Caco-2 (cell line): ENCODE measurements around the gene FAM193A. TPM values are rescaled to one million over a fixed set of nuclear protein-coding genes. Genes with fewer than 3 reads are reported as not detected.

Experiments
- BruUV-seq: library from RNA; stranded (reverse); fragments of 400-500 nt; replicated peaks from 2 replicates; lab custom pipeline; 2021; lab: Mats Ljungman, UMichigan
- CTCF ChIA-PET: fragments of 300-600 bp; sonication (Branson Sonifier 250); formaldehyde crosslinking; loops from one replicate; lab custom pipeline; 2022; ENCODE audit warnings: antibody characterized with exemption; lab: Charles Lee
- POLR2A ChIA-PET: fragments of 300-600 bp; sonication (Branson Sonifier 250); formaldehyde crosslinking; loops from one replicate; lab custom pipeline; 2022; ENCODE audit warnings: antibody characterized with exemption; lab: Charles Lee
- DNase-seq, 2 experiments: peaks; one replicate each; pipeline versions ENCODE4 v3.0.0 to v3.0.0-alpha.2; 2020 to 2022
- H3K27me3 ChIP-seq: replicated peaks from 2 replicates; pipeline ENCODE4 v1.6.0; 2011; ENCODE audit warnings: low read length; ENCODE audit not compliant: control insufficient read depth, insufficient read depth
- H3K36me3 ChIP-seq: 2 replicates; pipeline ENCODE4 v1.5.1; 2011; ENCODE audit warnings: low read length; ENCODE audit not compliant: control insufficient read depth, insufficient read depth
- H3K4me1 ChIP-seq: fragments of 250-450 bp; sonication (Bioruptor Pico); 2 replicates; pipeline ENCODE4 v1.5.1; 2020; ENCODE audit warnings: mild to moderate bottlenecking
- H3K4me3 ChIP-seq: 2 replicates; pipeline ENCODE4 v1.5.1; 2011; ENCODE audit warnings: low read depth, mild to moderate bottlenecking, control low read depth, low read length
- H3K9me3 ChIP-seq: fragments of 250-450 bp; sonication (Bioruptor Pico); 2 replicates; pipeline ENCODE4 v1.5.1; 2020; ENCODE audit warnings: mild to moderate bottlenecking, moderate library complexity
- H3K27ac Mint-ChIP-seq: one replicate; pipeline ENCODE4 v1.8.0; 2022; ENCODE audit warnings: mixed read lengths; ENCODE audit not compliant: unreplicated experiment
- H3K27me3 Mint-ChIP-seq: one replicate; pipeline ENCODE4 v1.8.0; 2022; ENCODE audit warnings: mixed read lengths; ENCODE audit not compliant: insufficient read depth, unreplicated experiment
- H3K36me3 Mint-ChIP-seq: one replicate; pipeline ENCODE4 v1.8.0; 2022; ENCODE audit warnings: mild to moderate bottlenecking, mixed read lengths; ENCODE audit not compliant: insufficient read depth, unreplicated experiment
- H3K4me1 Mint-ChIP-seq: one replicate; pipeline ENCODE4 v1.8.0; 2022; ENCODE audit warnings: low read depth, mixed read lengths; ENCODE audit not compliant: unreplicated experiment
- H3K4me3 Mint-ChIP-seq: one replicate; pipeline ENCODE4 v1.8.0; 2022; ENCODE audit warnings: mild to moderate bottlenecking, moderate library complexity, mixed read lengths; ENCODE audit not compliant: unreplicated experiment
- H3K9me3 Mint-ChIP-seq: one replicate; pipeline ENCODE4 v1.8.0; 2022; ENCODE audit warnings: mixed read lengths; ENCODE audit not compliant: unreplicated experiment
- CTCF ChIP-seq, 2 experiments: fragments of 200-600 bp in 1 of 2; IDR thresholded peaks; 1 replicate in 1 of 2; 2 replicates in 1 of 2; pipeline versions ENCODE4 v1.5.1 to v1.8.0; 2011 to 2022; ENCODE audit warnings: antibody characterized with exemption in 1 of 2, control low read depth in 1 of 2, inconsistent platforms in 1 of 2, low read depth in 1 of 2, low read length in 1 of 2, mild to moderate bottlenecking in 1 of 2, moderate library complexity in 1 of 2; ENCODE audit not compliant: insufficient read depth in 1 of 2, severe bottlenecking in 1 of 2, unreplicated experiment in 1 of 2
- intact Hi-C: fragments of 100-400 bp; cut with micrococcal nuclease; formaldehyde crosslinking; loops from one replicate; pipeline ENCODE4 v1.10.0; 2022; ENCODE audit not compliant: unreplicated experiment
- total RNA-seq: library from RNA; stranded (reverse); gene quantifications from 2 replicates; pipeline ENCODE4 v1.2.3, GENCODE V29; 2022

The FAM193A gene
- total RNA-seq, 1 experiment from 2014 or later, result 28.7 TPM

- ChIA-PET CTCF (interaction anchor here (1.1 kb wide), 1 partner anchor 32 kb away, joined by 3 read pairs; no protein-coding TSS in a partner anchor), POLR2A (no interaction called here)
- H3K9me3 ChIP-seq, result no peaks in the 10 kb centered on the region
- Mint-ChIP-seq H3K27me3 (no peaks in the 10 kb centered on the region), H3K27ac (no peak overlapping the region), H3K9me3 (no peaks in the 10 kb centered on the region), H3K36me3 (peaks cover 77% of the 10 kb centered on the region), H3K4me3 (no peak overlapping the region), H3K4me1 (no peaks in the 10 kb centered on the region)
- TF ChIP-seq CTCF (IDR thresholded peaks at IDR 0.05; ENCODE audit: insufficient read depth in 1 of 2, low read depth in 1 of 2, low read length in 1 of 2, severe bottlenecking in 1 of 2, unreplicated experiment in 1 of 2), result no peak
- intact Hi-C loops, result no loop called here
- H3K27me3 ChIP-seq, result no peaks in the 10 kb centered on the region
- no TSS peak for BruUV-seq
- H3K4me1 ChIP-seq, result no peaks in the 10 kb centered on the region
- peaks cover 2% of the 10 kb centered on the region for H3K36me3 ChIP-seq
- H3K4me3 ChIP-seq, result no peak overlapping the region
- DNase-seq, result no peak
Measured at GRCh38 chr4:2503809-2504208, 32.6 kb upstream of the FAM193A start.

- DNase-seq, result no peak
- no peak overlapping the region for H3K27ac Mint-ChIP-seq
- no peak overlapping the region for H3K4me3 Mint-ChIP-seq
- no peaks in the 10 kb centered on the region for H3K9me3 ChIP-seq
- intact Hi-C loops, result no loop called here
- CTCF ChIA-PET, result interaction anchor here (1.0 kb wide), 1 partner anchor 28 kb away, joined by 3 read pairs; no protein-coding TSS in a partner anchor
- H3K4me1 ChIP-seq, result no peaks in the 10 kb centered on the region
- BruUV-seq, result no TSS peak
- peaks cover 74% of the 10 kb centered on the region for H3K36me3 Mint-ChIP-seq
- no peaks in the 10 kb centered on the region for H3K9me3 Mint-ChIP-seq
- H3K36me3 ChIP-seq, result no peaks in the 10 kb centered on the region; the same call in 1 of the 2 replicates
- POLR2A ChIA-PET, result no interaction called here
- H3K27me3 Mint-ChIP-seq, result no peaks in the 10 kb centered on the region
- no peaks in the 10 kb centered on the region for H3K4me1 Mint-ChIP-seq
- no peaks in the 10 kb centered on the region for H3K27me3 ChIP-seq
- H3K4me3 ChIP-seq, result no peak overlapping the region
- TF ChIP-seq CTCF (IDR thresholded peaks at IDR 0.05; ENCODE audit: insufficient read depth in 1 of 2, low read depth in 1 of 2, low read length in 1 of 2, severe bottlenecking in 1 of 2, unreplicated experiment in 1 of 2), result no peak
Measured at GRCh38 chr4:2507259-2507658, 29.2 kb upstream of the FAM193A start.

- CTCF ChIA-PET, result interaction anchor here (1.0 kb wide), 1 partner anchor 27 kb away, joined by 3 read pairs; no protein-coding TSS in a partner anchor
- Mint-ChIP-seq H3K4me3 (no peak overlapping the region), H3K4me1 (no peaks in the 10 kb centered on the region), H3K36me3 (peaks cover 77% of the 10 kb centered on the region), H3K27me3 (no peaks in the 10 kb centered on the region), H3K9me3 (no peaks in the 10 kb centered on the region), H3K27ac (no peak overlapping the region)
- Histone ChIP-seq H3K27me3 (no peaks in the 10 kb centered on the region), H3K9me3 (no peaks in the 10 kb centered on the region), H3K36me3 (no peaks in the 10 kb centered on the region; the same call in 1 of the 2 replicates), H3K4me3 (no peak overlapping the region), H3K4me1 (no peaks in the 10 kb centered on the region)
- DNase-seq, result no peak
- BruUV-seq, result no TSS peak
- TF ChIP-seq CTCF (IDR thresholded peaks at IDR 0.05; ENCODE audit: insufficient read depth in 1 of 2, low read depth in 1 of 2, low read length in 1 of 2, severe bottlenecking in 1 of 2, unreplicated experiment in 1 of 2), result no peak
- intact Hi-C loops, result no loop called here
- POLR2A ChIA-PET, result no interaction called here
Measured at GRCh38 chr4:2507855-2508254, 28.6 kb upstream of the FAM193A start.
